T47D (cell line): ENCODE data around the gene CD48.

Source experiments
- DNase-seq, 2 experiments: peaks; one replicate each; pipeline versions ENCODE4 v3.0.0 to v3.0.0-alpha.2; 2011 to 2012; ENCODE audit warnings: low read depth in 1 of 2, low spot score in 1 of 2
- JUND ChIP-seq: IDR thresholded peaks from 2 replicates; pipeline ENCODE4 v1.6.1; 2012; ENCODE audit warnings: low read depth
- in situ Hi-C: cut with HindIII; loops from 2 replicates; pipeline ENCODE4 v1.10.0; 2016; ENCODE audit warnings: low sequenced_read_pairs, low pct_unique_long_range_greater_than_20kb

CD48 gene

GRCh38 chr1:160636547-160636946 lies 75.1 kb downstream of the CD48 start:
- no peak for DNase-seq
- in situ Hi-C loops = no loop called here
- TF ChIP-seq JUND = no peak

- DNase-seq = no peak
- in situ Hi-C loops = no loop called here
- no peak for TF ChIP-seq JUND
Observed at GRCh38 chr1:160636076-160636475, 75.5 kb downstream of the CD48 start.

DNA sequence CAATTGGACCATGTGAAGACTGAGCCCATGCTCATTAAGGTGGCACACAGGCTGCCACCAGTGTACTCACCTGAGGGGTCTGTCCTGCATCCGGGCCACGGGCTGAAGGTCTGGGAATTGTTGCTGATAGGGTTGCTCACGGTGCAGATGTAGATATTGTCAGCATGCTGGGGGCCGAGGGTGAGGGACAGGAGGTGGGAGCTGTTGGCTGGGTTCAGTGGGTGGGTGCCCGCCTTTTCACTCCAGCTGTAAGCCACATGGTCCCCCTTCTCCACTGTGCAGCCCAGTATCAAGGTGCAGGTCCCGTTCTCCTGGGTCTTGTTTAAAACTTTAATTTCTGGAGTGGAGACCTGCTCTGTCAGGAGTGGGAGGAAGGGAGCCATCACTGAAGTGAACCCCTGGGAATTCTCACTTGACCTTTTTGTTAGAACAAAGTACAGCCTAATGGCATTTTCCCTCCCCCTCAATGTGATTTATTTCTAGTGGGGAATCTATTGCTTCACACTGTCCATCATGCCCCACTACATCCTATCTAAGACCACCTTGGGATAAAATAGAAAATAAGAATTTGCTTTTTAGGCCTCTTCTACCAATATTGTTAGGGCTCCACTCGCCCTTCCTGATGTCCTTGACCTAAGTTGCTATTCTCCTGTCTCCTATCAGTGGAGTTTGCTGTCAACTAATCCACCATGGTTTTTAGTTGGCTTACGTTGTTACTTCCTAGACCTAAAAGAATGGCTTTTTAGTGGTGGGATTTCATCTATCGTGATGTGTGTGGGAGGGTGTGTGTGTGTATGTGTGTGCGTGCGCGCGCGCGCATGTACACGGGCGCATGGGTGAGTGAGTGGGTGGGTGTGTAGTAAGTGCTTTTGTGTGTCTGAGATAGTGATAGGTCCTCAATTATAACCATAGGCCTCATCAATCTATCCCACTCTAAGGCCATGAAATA lies 76.8 kb downstream of the CD48 start:
- no peak for TF ChIP-seq JUND
- no peak for DNase-seq
- in situ Hi-C loops = no loop called here

DNA sequence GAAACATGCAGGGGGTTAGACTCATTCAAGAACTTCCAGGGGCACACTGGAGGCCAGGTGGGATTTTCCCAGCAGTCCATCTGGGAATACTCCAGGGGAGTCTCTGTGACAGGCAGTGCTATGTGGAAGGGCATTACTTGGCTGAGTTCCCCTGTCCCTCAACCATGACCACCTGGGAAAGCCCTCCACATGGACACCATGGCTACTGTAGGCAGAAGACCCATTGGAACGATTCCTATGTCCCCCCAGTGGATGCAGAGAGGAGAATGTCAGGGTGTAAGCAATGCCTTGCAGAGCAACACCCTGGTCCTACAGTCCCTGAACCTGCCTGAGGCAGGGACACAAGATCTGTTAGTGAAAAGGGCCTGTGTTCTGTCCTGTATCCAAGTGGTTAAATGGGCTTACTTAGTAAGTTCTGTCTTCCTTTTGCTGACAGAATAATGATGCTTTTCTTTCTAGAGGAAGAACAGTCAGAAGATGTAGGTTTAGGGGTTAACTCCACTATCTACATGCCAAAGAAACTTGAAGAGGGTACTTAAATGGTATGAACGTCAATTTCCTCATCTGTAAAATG lies 78.2 kb downstream of the CD48 start:
- TF ChIP-seq JUND = no peak
- in situ Hi-C loops = no loop called here
- no peak for DNase-seq

GRCh38 chr1:160631983-160632625 lies 79.5 kb downstream of the CD48 start:
- in situ Hi-C loops = no loop called here
- DNase-seq = no peak
- no peak for TF ChIP-seq JUND

- TF ChIP-seq JUND = no peak
- in situ Hi-C loops = no loop called here
- DNase-seq = no peak
Observed at GRCh38 chr1:160630523-160631451, 80.8 kb downstream of the CD48 start.

- in situ Hi-C loops = no loop called here
- no peak for DNase-seq
- TF ChIP-seq JUND = no peak
Observed at GRCh38 chr1:160629286-160630210, 82.1 kb downstream of the CD48 start.

- no peak for TF ChIP-seq JUND
- no peak for DNase-seq
- in situ Hi-C loops = no loop called here
Observed at GRCh38 chr1:160628799-160629263, 82.8 kb downstream of the CD48 start.
